Keratinocyte (primary cell): ENCODE data around the gene ZBTB7B. TPM values are rescaled to one million over a fixed set of nuclear protein-coding genes. Genes with fewer than 3 reads are reported as not detected.

Experiments
- DNase-seq: peaks from one replicate; pipeline ENCODE4 v3.0.0-alpha.2; 2011; ENCODE audit warnings: low read depth, missing footprints, low spot score
- FAIRE-seq: peaks from 2 replicates; lab custom pipeline; 2011; peaks lifted over from hg19 to GRCh38; lab: Jason Lieb, UNC
- H2AFZ ChIP-seq: 2 replicates; pipeline ENCODE4 v1.6.0; 2012; ENCODE audit warnings: low read length, control low read depth, inconsistent platforms; ENCODE audit not compliant: control insufficient read depth
- H3K27ac ChIP-seq: 2 replicates; pipeline ENCODE4 v1.5.1; 2011; ENCODE audit warnings: low read length; ENCODE audit not compliant: control insufficient read depth, insufficient read depth
- H3K27me3 ChIP-seq: 3 replicates; pipeline ENCODE4 v1.6.0; 2011; ENCODE audit warnings: low read length; ENCODE audit not compliant: control insufficient read depth, insufficient read depth; ENCODE audit errors: extremely low read depth
- H3K36me3 ChIP-seq, 2 experiments: 2 replicates in 1 of 2; 3 replicates in 1 of 2; pipeline ENCODE4 v1.5.1; 2011; ENCODE audit warnings: low read length in 2 of 2, mild to moderate bottlenecking in 1 of 2; ENCODE audit not compliant: control insufficient read depth in 2 of 2, insufficient read depth in 2 of 2; ENCODE audit errors: extremely low read depth in 1 of 2
- H3K4me1 ChIP-seq: 3 replicates; pipeline ENCODE4 v1.5.1; 2011; ENCODE audit warnings: low read length; ENCODE audit not compliant: control insufficient read depth, insufficient read depth; ENCODE audit errors: extremely low read depth
- H3K4me2 ChIP-seq: 3 replicates; pipeline ENCODE4 v1.6.0; 2011; ENCODE audit warnings: low read depth, low read length; ENCODE audit not compliant: control insufficient read depth, insufficient read depth; ENCODE audit errors: extremely low read depth
- H3K4me3 ChIP-seq, 3 experiments: fragments of 200-600 bp in 1 of 3; sonication (generic) in 1 of 3; 2 replicates in 2 of 3; 3 replicates in 1 of 3; pipeline ENCODE4 v1.5.1; 2011 to 2016; ENCODE audit warnings: low read length in 3 of 3, mild to moderate bottlenecking in 3 of 3, control low read depth in 2 of 3, inconsistent platforms in 1 of 3, low read depth in 1 of 3, mixed read lengths in 1 of 3, mixed run types in 1 of 3, moderate library complexity in 1 of 3; ENCODE audit not compliant: control insufficient read depth in 2 of 3, insufficient read depth in 2 of 3; ENCODE audit errors: extremely low read depth in 1 of 3
- H3K79me2 ChIP-seq: 2 replicates; pipeline ENCODE4 v1.6.0; 2012; ENCODE audit warnings: low read length; ENCODE audit not compliant: control insufficient read depth, insufficient read depth
- H3K9ac ChIP-seq: 3 replicates; pipeline ENCODE4 v1.6.0; 2011; ENCODE audit warnings: low read length; ENCODE audit not compliant: control insufficient read depth, insufficient read depth; ENCODE audit errors: extremely low read depth
- H3K9me1 ChIP-seq: 3 replicates; pipeline ENCODE4 v1.6.0; 2011; ENCODE audit warnings: low read length; ENCODE audit not compliant: control insufficient read depth, insufficient read depth; ENCODE audit errors: extremely low read depth
- H3K9me3 ChIP-seq: 2 replicates; pipeline ENCODE4 v1.5.1; 2012; ENCODE audit warnings: low read depth, low read length; ENCODE audit not compliant: control insufficient read depth
- H4K20me1 ChIP-seq: 3 replicates; pipeline ENCODE4 v1.6.0; 2011; ENCODE audit warnings: low read length; ENCODE audit not compliant: control insufficient read depth, insufficient read depth; ENCODE audit errors: extremely low read depth
- CTCF ChIP-seq, 3 experiments: IDR thresholded peaks in 1 of 3; conservative IDR thresholded peaks in 1 of 3; optimal IDR thresholded peaks in 1 of 3; 2 replicates in 2 of 3; 3 replicates in 1 of 3; pipeline versions ENCODE3 to v1.5.1; 2011; ENCODE audit warnings: low read length in 3 of 3, mild to moderate bottlenecking in 3 of 3, moderate library complexity in 2 of 3, control low read depth in 1 of 3, inconsistent platforms in 1 of 3; ENCODE audit not compliant: insufficient read depth in 2 of 3; ENCODE audit errors: extremely low read depth in 1 of 3
- EZH2 ChIP-seq: IDR thresholded peaks from one replicate; pipeline ENCODE4 v1.6.1; 2012; ENCODE audit warnings: inconsistent platforms, mild to moderate bottlenecking, low read length, moderate library complexity
- dilution Hi-C: fragments of 300-500 bp; cut with MboI; formaldehyde crosslinking; loops from one replicate; pipeline ENCODE4 v1.7.0; 2020; ENCODE audit warnings: low sequenced_read_pairs; ENCODE audit not compliant: extremely low pct_ligation_motif_present
- polyA plus RNA-seq, 5 experiments: library from polyadenylated mRNA; depleted of rRNA in 3 of 5; stranded (reverse) in 3 of 5; stranded (forward) in 1 of 5; unstranded in 1 of 5; fragments of >200 nt; gene quantifications; 1 replicate in 1 of 5; 2 replicates in 3 of 5; 3 replicates in 1 of 5; pipeline versions ENCODE4 v1.2.1 to v1.2.3, GENCODE V29; 2011 to 2012; ENCODE audit warnings: missing spikeins in 2 of 5, low read depth in 1 of 5, low replicate concordance in 1 of 5

Gene ZBTB7B
- polyA plus RNA-seq, 1 donor (not counting 4 experiments of a cell fraction or from before 2014, with no cell fraction given) = 20.9 TPM

GRCh38 chr1:155038602-155039307 lies 36.2 kb downstream of the ZBTB7B start:
- no peaks in the 10 kb centered on the region for H4K20me1 ChIP-seq
- peak; percentile 95 for FAIRE-seq
- no peak for DNase-seq
- H3K4me3 ChIP-seq = peak overlapping the region in 1 of 3 experiments; percentile 16
- H3K27me3 ChIP-seq = no peaks in the 10 kb centered on the region
- peaks cover 3% of the 10 kb centered on the region for H3K9me1 ChIP-seq
- no peak overlapping the region for H2AFZ ChIP-seq
- H3K9me3 ChIP-seq = no peaks in the 10 kb centered on the region
- H3K4me2 ChIP-seq = peak overlapping the region; percentile 59
- H3K27ac ChIP-seq = peak overlapping the region; percentile 53
- TF ChIP-seq EZH2 = no peak
- TF ChIP-seq CTCF (optimal IDR thresholded peaks at IDR 0.05 in 1 of 3, IDR thresholded peaks at IDR 0.05 in 1 of 3, conservative IDR thresholded peaks at IDR 0.05 in 1 of 3; ENCODE audit: extremely low read depth in 1 of 3, insufficient read depth in 2 of 3, low read length in 3 of 3) = no peak
- peak overlapping the region; percentile 4 for H3K9ac ChIP-seq
- no peaks in the 10 kb centered on the region for H3K36me3 ChIP-seq
- no peaks in the 10 kb centered on the region for H3K79me2 ChIP-seq
- dilution Hi-C loops = no loop called here
- peaks cover 31% of the 10 kb centered on the region for H3K4me1 ChIP-seq

DNA sequence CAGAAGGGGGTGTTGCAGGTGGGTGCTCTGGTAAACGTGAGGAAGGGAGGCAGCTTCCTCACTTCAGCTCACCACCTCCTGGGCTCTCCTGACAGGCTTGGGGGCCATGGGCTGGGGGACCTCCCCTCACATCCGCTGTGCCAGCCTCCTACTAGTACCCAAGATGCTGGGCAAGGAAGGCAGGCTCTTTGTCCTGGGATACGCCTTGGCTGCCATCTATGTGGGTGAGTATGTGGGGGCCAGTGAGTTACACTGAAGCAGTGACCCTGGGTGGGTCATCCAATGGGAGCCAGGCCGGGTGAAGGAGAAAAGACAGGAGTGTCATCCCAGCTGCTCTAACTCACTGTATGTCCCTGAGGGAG lies 36.7 kb downstream of the ZBTB7B start:
- no peak for TF ChIP-seq CTCF (optimal IDR thresholded peaks at IDR 0.05 in 1 of 3, IDR thresholded peaks at IDR 0.05 in 1 of 3, conservative IDR thresholded peaks at IDR 0.05 in 1 of 3; ENCODE audit: extremely low read depth in 1 of 3, insufficient read depth in 2 of 3, low read length in 3 of 3)
- TF ChIP-seq EZH2 = no peak
- Histone ChIP-seq H3K9me1 (peaks cover 3% of the 10 kb centered on the region), H3K4me1 (peaks cover 27% of the 10 kb centered on the region), H3K4me3 (no peak overlapping the region), H3K27ac (peak overlapping the region; percentile 28), H3K9me3 (no peaks in the 10 kb centered on the region), H3K4me2 (no peak overlapping the region), H3K9ac (peak overlapping the region; percentile 4), H2AFZ (no peak overlapping the region), H3K79me2 (no peaks in the 10 kb centered on the region), H3K36me3 (no peaks in the 10 kb centered on the region), H4K20me1 (no peaks in the 10 kb centered on the region), H3K27me3 (no peaks in the 10 kb centered on the region)
- no peak for FAIRE-seq
- DNase-seq = no peak
- dilution Hi-C loops = no loop called here
